Activated T-helper 1 cell treated with anti-CD3 and anti-CD28 coated beads, Interleukin-12 subunit alpha, Interleukin-12 subunit beta, Interleukin-2, Interleukin-4 antibody, amounts not matched to agents 30 ng/mL and 10 ng/mL and 1 ng/mL, durations not matched to agents 14 hours and 24 hours and 36 hours (primary cell): Measurements from ENCODE around the gene DRC7. TPM values are rescaled to one million over a fixed set of nuclear protein-coding genes. Genes with fewer than 3 reads are reported as not detected.
"Not testable (repeated sequence)": the region's sequence is repeated elsewhere in the genome, so short reads cannot be mapped to it uniquely, and the experiment has no call there.

ENCODE experiments used
- DNase-seq: peaks from one replicate; pipeline ENCODE4 v3.0.0; 2021; ENCODE audit warnings: low spot score
- H3K27ac Mint-ChIP-seq: one replicate; pipeline ENCODE4 v1.8.0; 2021; ENCODE audit warnings: mild to moderate bottlenecking, mixed read lengths
- H3K27me3 Mint-ChIP-seq: one replicate; pipeline ENCODE4 v1.8.0; 2022; ENCODE audit warnings: mild to moderate bottlenecking, moderate library complexity, mixed read lengths; ENCODE audit not compliant: insufficient read depth
- H3K36me3 Mint-ChIP-seq: one replicate; pipeline ENCODE4 v1.8.0; 2021; ENCODE audit warnings: low read depth, mixed read lengths
- H3K4me1 Mint-ChIP-seq: one replicate; pipeline ENCODE4 v1.8.0; 2021; ENCODE audit warnings: low read depth, mixed read lengths
- H3K4me3 Mint-ChIP-seq: one replicate; pipeline ENCODE4 v1.8.0; 2021; ENCODE audit warnings: mild to moderate bottlenecking, moderate library complexity, mixed read lengths
- H3K9me3 Mint-ChIP-seq: one replicate; pipeline ENCODE4 v1.8.0; 2021; ENCODE audit warnings: mixed read lengths
- intact Hi-C: fragments of 100-400 bp; cut with micrococcal nuclease; formaldehyde crosslinking; loops from one replicate; pipeline ENCODE4 v1.15.1; 2024
- total RNA-seq: library from RNA; stranded (reverse); gene quantifications from 2 replicates; pipeline ENCODE4 v1.2.3, GENCODE V29; 2022

The DRC7 gene
- total RNA-seq, 1 donor from 2014 or later = not detected

- Mint-ChIP-seq H3K27ac (no peak overlapping the region), H3K36me3 (no peaks in the 10 kb centered on the region), H3K4me3 (no peak overlapping the region), H3K9me3 (no peaks in the 10 kb centered on the region), H3K4me1 (no peaks in the 10 kb centered on the region), H3K27me3 (peaks cover 17% of the 10 kb centered on the region)
- intact Hi-C loops = no loop called here
- DNase-seq = no peak
Measured at GRCh38 chr16:57707331-57707730, 12.7 kb downstream of the DRC7 start.

- Mint-ChIP-seq H3K4me1 (no peaks in the 10 kb centered on the region), H3K27me3 (peaks cover 22% of the 10 kb centered on the region), H3K4me3 (no peak overlapping the region), H3K27ac (no peak overlapping the region), H3K36me3 (no peaks in the 10 kb centered on the region), H3K9me3 (no peaks in the 10 kb centered on the region)
- intact Hi-C loops = no loop called here
- DNase-seq = no peak
Measured at GRCh38 chr16:57708168-57708567, 13.6 kb downstream of the DRC7 start.

- Mint-ChIP-seq H3K4me3 (no peak overlapping the region), H3K9me3 (no peaks in the 10 kb centered on the region), H3K4me1 (no peaks in the 10 kb centered on the region), H3K36me3 (no peaks in the 10 kb centered on the region), H3K27me3 (peaks cover 22% of the 10 kb centered on the region), H3K27ac (no peak overlapping the region)
- intact Hi-C loops = no loop called here
- no peak for DNase-seq
Measured at GRCh38 chr16:57709663-57710062, 15.1 kb downstream of the DRC7 start.

GRCh38 chr16:57711346-57711745 is 16.7 kb downstream of the DRC7 start:
- H3K27ac Mint-ChIP-seq = no peak overlapping the region
- no peaks in the 10 kb centered on the region for H3K9me3 Mint-ChIP-seq
- no peaks in the 10 kb centered on the region for H3K36me3 Mint-ChIP-seq
- no peaks in the 10 kb centered on the region for H3K4me1 Mint-ChIP-seq
- DNase-seq = no peak
- H3K4me3 Mint-ChIP-seq = no peak overlapping the region
- intact Hi-C loops = no loop called here
- H3K27me3 Mint-ChIP-seq = peaks cover 26% of the 10 kb centered on the region

GRCh38 chr16:57711993-57712392 is 17.4 kb downstream of the DRC7 start:
- Mint-ChIP-seq H3K27me3 (peaks cover 31% of the 10 kb centered on the region), H3K4me1 (no peaks in the 10 kb centered on the region), H3K27ac (no peak overlapping the region), H3K4me3 (no peak overlapping the region), H3K36me3 (no peaks in the 10 kb centered on the region), H3K9me3 (no peaks in the 10 kb centered on the region)
- intact Hi-C loops = no loop called here
- no peak for DNase-seq

- H3K27me3 Mint-ChIP-seq = peaks cover 31% of the 10 kb centered on the region
- H3K4me1 Mint-ChIP-seq, H3K36me3 Mint-ChIP-seq, DNase-seq, H3K27ac Mint-ChIP-seq, intact Hi-C loops, H3K9me3 Mint-ChIP-seq, H3K4me3 Mint-ChIP-seq: not testable (repeated sequence)
Measured at GRCh38 chr16:57712569-57712968, 18.0 kb downstream of the DRC7 start.

- H3K27me3 Mint-ChIP-seq = peaks cover 31% of the 10 kb centered on the region
- H3K4me1 Mint-ChIP-seq = no peaks in the 10 kb centered on the region
- no peaks in the 10 kb centered on the region for H3K36me3 Mint-ChIP-seq
- no peak overlapping the region for H3K4me3 Mint-ChIP-seq
- no peak overlapping the region for H3K27ac Mint-ChIP-seq
- H3K9me3 Mint-ChIP-seq = no peaks in the 10 kb centered on the region
- intact Hi-C loops = no loop called here
- DNase-seq = no peak
Measured at GRCh38 chr16:57713596-57713995, 19.0 kb downstream of the DRC7 start.

- Mint-ChIP-seq H3K36me3 (no peaks in the 10 kb centered on the region), H3K27me3 (peaks cover 31% of the 10 kb centered on the region), H3K27ac (no peak overlapping the region), H3K4me3 (no peak overlapping the region), H3K4me1 (no peaks in the 10 kb centered on the region), H3K9me3 (no peaks in the 10 kb centered on the region)
- no peak for DNase-seq
- intact Hi-C loops = no loop called here
Measured at GRCh38 chr16:57714047-57714446, 19.4 kb downstream of the DRC7 start.

GRCh38 chr16:57720142-57720575 is 25.6 kb downstream of the DRC7 start:
- Mint-ChIP-seq H3K36me3 (no peaks in the 10 kb centered on the region), H3K27me3 (peaks cover 13% of the 10 kb centered on the region), H3K4me1 (no peaks in the 10 kb centered on the region), H3K4me3 (no peak overlapping the region), H3K27ac (no peak overlapping the region), H3K9me3 (no peaks in the 10 kb centered on the region)
- peak; percentile 33 for DNase-seq
- intact Hi-C loops = loop anchor here (1.0 kb wide), 2 partner anchors 71 to 144 kb away; no protein-coding TSS in a partner anchor

GRCh38 chr16:57721356-57722209 is 27.0 kb downstream of the DRC7 start:
- H3K9me3 Mint-ChIP-seq = no peaks in the 10 kb centered on the region
- DNase-seq = no peak
- peaks cover 6% of the 10 kb centered on the region for H3K27me3 Mint-ChIP-seq
- H3K4me3 Mint-ChIP-seq = no peak overlapping the region
- intact Hi-C loops = no loop called here
- H3K36me3 Mint-ChIP-seq = no peaks in the 10 kb centered on the region
- no peaks in the 10 kb centered on the region for H3K4me1 Mint-ChIP-seq
- no peak overlapping the region for H3K27ac Mint-ChIP-seq

- no peaks in the 10 kb centered on the region for H3K4me1 Mint-ChIP-seq
- H3K36me3 Mint-ChIP-seq = no peaks in the 10 kb centered on the region
- DNase-seq = no peak
- H3K27me3 Mint-ChIP-seq = peaks cover 4% of the 10 kb centered on the region
- H3K4me3 Mint-ChIP-seq = no peak overlapping the region
- H3K27ac Mint-ChIP-seq = no peak overlapping the region
- intact Hi-C loops = no loop called here
- no peaks in the 10 kb centered on the region for H3K9me3 Mint-ChIP-seq
Measured at GRCh38 chr16:57722210-57722499, 27.5 kb downstream of the DRC7 start.

GRCh38 chr16:57722651-57723050 is 28.0 kb downstream of the DRC7 start:
- no peak overlapping the region for H3K27ac Mint-ChIP-seq
- no peaks in the 10 kb centered on the region for H3K36me3 Mint-ChIP-seq
- intact Hi-C loops = no loop called here
- H3K27me3 Mint-ChIP-seq = peaks cover 4% of the 10 kb centered on the region
- no peak overlapping the region for H3K4me3 Mint-ChIP-seq
- no peak for DNase-seq
- no peaks in the 10 kb centered on the region for H3K9me3 Mint-ChIP-seq
- no peaks in the 10 kb centered on the region for H3K4me1 Mint-ChIP-seq

GRCh38 chr16:57723170-57723569 is 28.6 kb downstream of the DRC7 start:
- peaks cover 4% of the 10 kb centered on the region for H3K27me3 Mint-ChIP-seq
- H3K27ac Mint-ChIP-seq = no peak overlapping the region
- H3K9me3 Mint-ChIP-seq = no peaks in the 10 kb centered on the region
- no peaks in the 10 kb centered on the region for H3K36me3 Mint-ChIP-seq
- DNase-seq = no peak
- intact Hi-C loops = no loop called here
- H3K4me3 Mint-ChIP-seq = no peak overlapping the region
- no peaks in the 10 kb centered on the region for H3K4me1 Mint-ChIP-seq

GRCh38 chr16:57724531-57724930 is 29.9 kb downstream of the DRC7 start:
- no peaks in the 10 kb centered on the region for H3K9me3 Mint-ChIP-seq
- no peak overlapping the region for H3K4me3 Mint-ChIP-seq
- intact Hi-C loops = no loop called here
- H3K27me3 Mint-ChIP-seq = no peaks in the 10 kb centered on the region
- no peak for DNase-seq
- no peaks in the 10 kb centered on the region for H3K36me3 Mint-ChIP-seq
- H3K27ac Mint-ChIP-seq = no peak overlapping the region
- no peaks in the 10 kb centered on the region for H3K4me1 Mint-ChIP-seq
